BLaER1 (cell line): ENCODE data around the gene TBCE.
"Not testable (repeated sequence)": the region's sequence is repeated elsewhere in the genome, so short reads cannot be mapped to it uniquely, and the experiment has no call there.

ENCODE experiments used
- H3K27ac ChIP-seq: shearing (Covaris generic); formaldehyde crosslinking; 2 replicates; pipeline ENCODE4 v1.8.1; 2022
- H3K27me3 ChIP-seq: shearing (Covaris generic); formaldehyde crosslinking; 2 replicates; pipeline ENCODE4 v1.8.1; 2022
- H3K36me3 ChIP-seq: shearing (Covaris generic); formaldehyde crosslinking; 2 replicates; pipeline ENCODE4 v1.8.1; 2022
- H3K4me1 ChIP-seq: shearing (Covaris generic); formaldehyde crosslinking; 2 replicates; pipeline ENCODE4 v1.8.1; 2022
- H3K4me2 ChIP-seq: shearing (Covaris generic); formaldehyde crosslinking; 2 replicates; pipeline ENCODE4 v1.8.1; 2022
- H3K4me3 ChIP-seq: shearing (Covaris generic); formaldehyde crosslinking; 2 replicates; pipeline ENCODE4 v1.8.1; 2022
- H3K9ac ChIP-seq: shearing (Covaris generic); formaldehyde crosslinking; 2 replicates; pipeline ENCODE4 v1.8.1; 2022
- H3K9me3 ChIP-seq: shearing (Covaris generic); formaldehyde crosslinking; 2 replicates; pipeline ENCODE4 v1.8.1; 2022
- H4K20me1 ChIP-seq: shearing (Covaris generic); formaldehyde crosslinking; 2 replicates; pipeline ENCODE4 v1.8.1; 2022
- Cebpa-rat ChIP-seq: shearing (Covaris generic); IDR thresholded peaks from 2 replicates; pipeline ENCODE4 v1.8.1; 2022

TBCE gene

DNA sequence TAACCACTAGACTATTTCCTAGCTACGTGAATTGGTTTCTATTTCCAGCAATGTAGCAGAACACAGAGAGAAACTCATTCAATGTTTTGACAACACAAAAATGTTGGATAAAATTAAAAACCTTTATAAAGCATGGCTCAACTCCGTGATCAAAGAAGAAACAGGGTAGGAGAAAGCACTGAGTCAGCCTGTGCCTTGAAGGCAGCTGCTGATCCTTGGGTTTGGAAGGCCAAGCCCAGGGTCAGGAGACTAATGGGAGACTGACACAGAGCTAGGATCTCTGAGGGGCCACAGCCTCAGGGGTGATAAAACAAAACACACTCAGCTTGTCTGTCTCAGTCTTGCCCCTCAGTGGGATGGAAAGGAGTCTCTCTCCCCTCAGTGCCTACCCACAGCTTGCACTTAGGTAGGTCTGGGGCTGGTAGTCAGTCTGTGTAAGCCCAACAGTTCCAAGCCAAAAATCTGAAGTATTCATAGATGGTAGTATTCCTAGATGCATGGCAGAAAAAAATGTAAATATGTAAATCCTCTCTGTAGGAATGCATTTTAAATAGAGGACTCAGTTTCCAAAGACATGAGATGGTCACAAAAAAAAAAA lies 83.8 kb downstream of the TBCE start:
- Histone ChIP-seq H3K9me3 (no peaks in the 10 kb centered on the region), H3K27ac (no peak overlapping the region), H3K9ac (no peak overlapping the region), H3K36me3 (peaks cover 97% of the 10 kb centered on the region), H3K4me2 (no peak overlapping the region), H3K4me1 (no peaks in the 10 kb centered on the region), H4K20me1 (peaks cover 6% of the 10 kb centered on the region; the same call in 1 of the 2 replicates), H3K27me3 (no peaks in the 10 kb centered on the region), H3K4me3 (no peak overlapping the region)
- TF ChIP-seq Cebpa-rat: no peak

DNA sequence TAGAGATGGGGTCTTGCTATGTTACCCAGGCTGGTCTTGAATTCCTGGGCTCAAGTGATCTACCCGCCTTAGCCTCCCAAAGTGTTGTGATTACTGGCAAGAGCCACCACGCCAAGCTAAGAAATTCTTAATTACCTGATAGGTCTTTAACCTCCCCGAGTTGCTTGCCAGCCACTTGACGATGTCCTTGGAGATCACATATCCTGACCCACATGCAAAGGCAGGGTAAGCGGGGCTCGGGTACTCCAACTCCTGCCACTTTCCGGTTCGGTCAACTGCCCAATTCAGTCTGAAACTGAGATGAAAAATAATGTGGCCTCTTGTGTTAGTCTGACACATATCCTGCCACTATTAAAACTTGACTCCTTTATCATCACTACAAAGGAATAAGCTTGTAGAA lies 86.8 kb downstream of the TBCE start:
- Histone ChIP-seq H3K9me3 (no peaks in the 10 kb centered on the region), H3K4me3 (no peak overlapping the region), H3K27me3 (no peaks in the 10 kb centered on the region), H3K9ac (no peak overlapping the region), H3K27ac (no peak overlapping the region), H4K20me1 (peaks cover 6% of the 10 kb centered on the region; the same call in 1 of the 2 replicates), H3K4me2 (no peak overlapping the region), H3K4me1 (no peaks in the 10 kb centered on the region), H3K36me3 (peaks cover 81% of the 10 kb centered on the region)
- TF ChIP-seq Cebpa-rat: no peak

DNA sequence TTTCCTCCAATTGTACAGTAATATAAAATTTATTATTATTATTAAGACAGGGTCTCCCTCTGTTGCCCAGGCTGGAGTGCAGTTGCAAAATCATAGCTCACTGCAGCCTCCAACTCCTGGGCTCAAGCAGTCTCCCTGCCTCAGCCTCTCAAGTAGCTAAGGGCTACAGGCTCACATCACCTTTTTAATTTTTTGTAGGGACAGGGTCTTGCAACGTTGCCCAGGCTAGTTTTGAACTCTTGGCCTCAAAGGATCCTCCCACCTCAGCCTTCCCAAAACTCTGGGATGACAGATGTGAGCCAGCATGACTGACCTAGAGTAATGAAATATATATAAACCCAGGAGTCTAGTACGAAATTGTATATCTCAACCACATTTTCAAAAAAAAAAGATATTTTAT lies 87.9 kb downstream of the TBCE start:
- H3K9me3 ChIP-seq: no peaks in the 10 kb centered on the region
- no peaks in the 10 kb centered on the region for H3K27me3 ChIP-seq
- no peak overlapping the region for H3K9ac ChIP-seq
- no peak for TF ChIP-seq Cebpa-rat
- no peaks in the 10 kb centered on the region for H3K4me1 ChIP-seq
- peaks cover 6% of the 10 kb centered on the region; the same call in 1 of the 2 replicates for H4K20me1 ChIP-seq
- no peak overlapping the region for H3K4me2 ChIP-seq
- H3K27ac ChIP-seq: no peak overlapping the region
- H3K36me3 ChIP-seq: peaks cover 70% of the 10 kb centered on the region
- no peak overlapping the region for H3K4me3 ChIP-seq

DNA sequence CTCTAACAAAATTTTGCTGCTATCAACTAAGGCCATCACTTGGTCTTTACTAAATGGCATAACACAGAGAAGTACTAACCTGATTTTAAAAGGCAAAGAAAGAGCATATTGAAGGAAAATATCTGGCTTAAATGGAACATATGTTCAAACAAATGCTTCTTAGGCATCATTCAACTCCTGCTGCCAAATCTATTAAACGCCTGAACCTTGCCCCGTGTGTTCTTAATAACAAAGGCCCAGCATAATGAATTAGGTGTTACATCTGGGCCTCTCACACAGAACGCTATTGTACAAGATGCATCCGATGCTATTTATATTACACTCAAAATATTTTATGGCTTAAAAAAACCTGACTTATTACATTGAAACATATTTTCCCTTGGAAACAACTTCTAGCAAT lies 88.6 kb downstream of the TBCE start:
- Histone ChIP-seq H3K4me2 (no peak overlapping the region), H3K9ac (no peak overlapping the region), H3K9me3 (no peaks in the 10 kb centered on the region), H3K4me3 (no peak overlapping the region), H3K4me1 (no peaks in the 10 kb centered on the region), H3K27me3 (no peaks in the 10 kb centered on the region), H3K27ac (no peak overlapping the region), H3K36me3 (peaks cover 63% of the 10 kb centered on the region), H4K20me1 (peaks cover 4% of the 10 kb centered on the region; the same call in 1 of the 2 replicates)
- no peak for TF ChIP-seq Cebpa-rat

DNA sequence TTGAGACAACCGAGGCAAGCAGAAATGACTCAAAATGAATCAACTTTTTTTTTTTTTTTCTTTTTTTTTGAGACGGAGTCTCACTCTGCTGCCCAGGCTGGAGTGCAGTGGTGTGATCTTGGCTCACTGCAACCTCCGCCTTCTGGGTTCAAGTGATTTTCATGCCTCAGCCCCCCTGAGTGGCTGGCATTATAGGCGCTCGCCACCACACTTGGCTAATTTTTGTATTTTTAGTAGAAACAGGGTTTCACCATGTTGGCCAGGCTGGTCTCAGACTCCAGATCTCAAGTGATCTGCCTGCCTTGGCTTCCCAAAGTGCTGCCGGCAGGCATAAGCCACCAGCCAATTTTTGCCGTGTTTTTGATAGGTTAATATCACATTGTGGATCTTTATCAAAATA lies 90.6 kb downstream of the TBCE start:
- not testable (repeated sequence) for H3K9me3 ChIP-seq, H3K4me1 ChIP-seq, H3K9ac ChIP-seq, H3K27ac ChIP-seq, H3K4me2 ChIP-seq, H3K4me3 ChIP-seq, H4K20me1 ChIP-seq, H3K27me3 ChIP-seq
- peaks cover 53% of the 10 kb centered on the region for H3K36me3 ChIP-seq

DNA sequence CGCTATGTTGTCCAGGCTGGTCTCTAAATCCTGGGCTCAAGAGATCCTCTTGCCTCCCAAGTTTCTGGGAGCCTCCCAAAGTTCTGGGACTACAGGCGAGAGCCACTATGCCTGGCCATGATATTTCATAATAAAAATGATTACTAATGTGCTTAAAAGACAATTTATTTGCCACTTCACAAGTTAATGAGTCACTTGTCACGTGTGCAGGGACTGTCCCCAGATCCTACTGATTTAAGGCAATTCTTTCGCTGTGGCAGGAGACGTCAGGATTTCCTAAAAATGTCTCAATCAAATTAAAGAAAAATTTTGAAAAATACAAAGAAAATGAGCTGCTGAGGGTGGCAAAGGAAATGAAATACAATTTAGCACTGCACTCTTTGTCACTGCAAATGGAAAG lies 93.5 kb downstream of the TBCE start:
- TF ChIP-seq Cebpa-rat: no peak
- H3K9me3 ChIP-seq: peaks cover 6% of the 10 kb centered on the region; the same call in 1 of the 2 replicates
- peaks cover 47% of the 10 kb centered on the region; the same call in 1 of the 2 replicates for H3K36me3 ChIP-seq
- H3K27me3 ChIP-seq: no peaks in the 10 kb centered on the region
- no peaks in the 10 kb centered on the region for H4K20me1 ChIP-seq
- H3K4me1 ChIP-seq: no peaks in the 10 kb centered on the region
- no peak overlapping the region for H3K4me3 ChIP-seq
- H3K4me2 ChIP-seq: no peak overlapping the region
- H3K9ac ChIP-seq: no peak overlapping the region
- no peak overlapping the region for H3K27ac ChIP-seq

DNA sequence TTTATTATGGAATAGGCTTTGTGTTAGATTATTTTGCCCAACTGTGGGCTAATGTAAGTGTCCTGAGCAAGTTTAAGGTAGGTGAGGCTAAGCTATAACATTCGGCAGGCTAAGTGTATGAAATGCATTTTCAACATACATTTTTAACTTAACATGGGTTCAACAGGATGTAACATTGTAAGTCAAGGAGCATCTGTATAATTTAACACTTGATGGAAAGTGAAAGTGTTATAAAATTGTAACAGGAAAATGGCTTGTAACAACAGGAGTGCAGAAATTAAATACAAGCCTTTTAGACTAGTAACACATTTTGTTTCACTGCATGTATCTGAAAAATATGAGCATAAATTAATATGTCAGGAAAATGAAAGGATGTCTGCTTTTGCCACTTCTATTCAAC lies 94.7 kb downstream of the TBCE start:
- TF ChIP-seq Cebpa-rat: no peak
- Histone ChIP-seq H3K9me3 (peaks cover 6% of the 10 kb centered on the region; the same call in 1 of the 2 replicates), H3K9ac (no peak overlapping the region), H3K27me3 (no peaks in the 10 kb centered on the region), H3K4me3 (no peak overlapping the region), H3K4me1 (no peaks in the 10 kb centered on the region), H3K4me2 (no peak overlapping the region), H4K20me1 (no peaks in the 10 kb centered on the region), H3K36me3 (peaks cover 52% of the 10 kb centered on the region), H3K27ac (no peak overlapping the region)

DNA sequence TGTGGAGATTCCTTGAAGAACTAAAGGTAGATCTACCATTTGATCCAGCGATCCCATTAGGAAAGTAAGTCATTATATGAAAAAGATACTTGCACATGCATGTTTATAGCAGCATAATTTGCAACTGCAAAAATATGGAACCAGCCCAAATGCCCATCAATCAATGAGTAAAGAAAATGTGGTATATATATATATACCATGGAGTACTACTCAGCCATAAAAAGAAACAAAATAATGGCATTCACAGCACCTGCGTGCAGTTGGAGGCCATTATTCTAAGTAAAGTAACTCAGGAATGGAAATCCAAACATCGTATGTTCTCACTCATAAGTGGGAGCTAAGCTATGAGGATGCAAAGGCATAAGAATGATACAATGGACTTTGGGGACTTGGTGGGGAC lies 95.6 kb downstream of the TBCE start:
- peaks cover 61% of the 10 kb centered on the region for H3K36me3 ChIP-seq
- H3K9me3 ChIP-seq, H3K4me2 ChIP-seq, H3K9ac ChIP-seq, H3K4me1 ChIP-seq, H3K27me3 ChIP-seq, H3K27ac ChIP-seq, H4K20me1 ChIP-seq, H3K4me3 ChIP-seq: not testable (repeated sequence)

DNA sequence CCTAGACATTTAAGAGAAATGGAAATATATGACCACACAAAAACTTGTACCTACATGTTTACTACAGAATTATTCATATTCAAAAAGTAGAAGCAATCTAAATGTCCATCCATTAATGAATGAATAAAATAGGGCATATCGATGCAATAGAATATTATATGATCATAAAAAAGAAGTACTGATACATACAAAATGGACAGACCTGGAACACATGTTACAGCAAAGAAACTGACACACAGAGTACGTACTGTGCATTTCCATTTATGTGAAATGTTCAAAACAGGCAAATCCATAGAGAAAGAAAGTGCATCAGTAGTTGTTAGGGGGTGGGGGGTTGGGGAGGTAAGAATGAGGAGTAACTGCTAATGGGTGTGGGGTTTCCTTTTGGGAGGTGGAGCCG lies 97.8 kb downstream of the TBCE start:
- H3K9ac ChIP-seq: no peak overlapping the region
- no peak overlapping the region for H3K27ac ChIP-seq
- H3K4me1 ChIP-seq: no peaks in the 10 kb centered on the region
- H3K36me3 ChIP-seq: peaks cover 66% of the 10 kb centered on the region
- no peaks in the 10 kb centered on the region for H3K27me3 ChIP-seq
- H4K20me1 ChIP-seq: no peaks in the 10 kb centered on the region
- peaks cover 6% of the 10 kb centered on the region; the same call in 1 of the 2 replicates for H3K9me3 ChIP-seq
- H3K4me3 ChIP-seq: no peak overlapping the region
- TF ChIP-seq Cebpa-rat: no peak
- no peak overlapping the region for H3K4me2 ChIP-seq

DNA sequence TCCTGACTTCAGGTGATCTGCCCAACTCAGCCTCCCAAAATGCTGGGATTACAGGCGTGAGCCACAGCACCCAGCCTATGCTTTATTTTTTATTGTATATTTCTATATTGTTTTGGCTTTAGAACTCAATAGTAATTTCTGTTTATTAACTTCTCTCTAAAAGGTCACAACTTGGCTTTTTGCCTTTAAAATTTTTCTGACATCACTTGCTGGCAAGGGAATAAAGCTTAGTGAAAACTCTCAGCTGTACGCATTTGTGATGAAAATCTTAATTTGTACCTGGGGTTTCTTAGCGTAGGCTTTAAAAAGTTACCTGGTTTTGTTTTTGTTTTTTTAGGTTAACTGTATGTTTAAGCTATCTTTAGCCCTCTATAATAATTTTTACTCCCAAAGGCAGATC lies 100.8 kb downstream of the TBCE start:
- Histone ChIP-seq H4K20me1 (no peaks in the 10 kb centered on the region), H3K27me3 (no peaks in the 10 kb centered on the region), H3K4me2 (no peak overlapping the region), H3K36me3 (peaks cover 83% of the 10 kb centered on the region), H3K4me3 (no peak overlapping the region), H3K4me1 (no peaks in the 10 kb centered on the region), H3K9ac (no peak overlapping the region), H3K27ac (no peak overlapping the region), H3K9me3 (peaks cover 6% of the 10 kb centered on the region; the same call in 1 of the 2 replicates)
- TF ChIP-seq Cebpa-rat: no peak

DNA sequence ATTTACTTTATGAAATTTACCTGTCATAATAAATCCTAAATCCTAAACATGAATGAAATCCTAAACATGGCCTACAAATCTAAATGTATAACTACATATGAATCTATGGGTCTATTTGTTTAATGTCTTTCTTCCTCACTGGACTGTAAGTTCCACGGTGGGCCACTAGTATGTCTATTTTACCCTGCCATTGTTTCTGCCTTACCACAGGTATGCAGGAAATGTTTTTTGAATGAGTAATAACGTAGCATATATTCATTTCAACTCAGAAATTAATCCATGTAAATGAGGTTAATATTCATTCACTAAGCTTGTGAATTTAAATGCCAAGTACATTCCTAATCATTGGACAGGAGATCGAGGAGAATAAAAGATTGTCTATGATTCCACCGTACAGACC lies 101.7 kb downstream of the TBCE start:
- Histone ChIP-seq H3K4me3 (no peak overlapping the region), H4K20me1 (no peaks in the 10 kb centered on the region), H3K9me3 (peaks cover 6% of the 10 kb centered on the region; the same call in 1 of the 2 replicates), H3K27me3 (no peaks in the 10 kb centered on the region), H3K9ac (no peak overlapping the region), H3K4me2 (no peak overlapping the region), H3K4me1 (no peaks in the 10 kb centered on the region), H3K36me3 (peaks cover 86% of the 10 kb centered on the region), H3K27ac (no peak overlapping the region)
- TF ChIP-seq Cebpa-rat: no peak

DNA sequence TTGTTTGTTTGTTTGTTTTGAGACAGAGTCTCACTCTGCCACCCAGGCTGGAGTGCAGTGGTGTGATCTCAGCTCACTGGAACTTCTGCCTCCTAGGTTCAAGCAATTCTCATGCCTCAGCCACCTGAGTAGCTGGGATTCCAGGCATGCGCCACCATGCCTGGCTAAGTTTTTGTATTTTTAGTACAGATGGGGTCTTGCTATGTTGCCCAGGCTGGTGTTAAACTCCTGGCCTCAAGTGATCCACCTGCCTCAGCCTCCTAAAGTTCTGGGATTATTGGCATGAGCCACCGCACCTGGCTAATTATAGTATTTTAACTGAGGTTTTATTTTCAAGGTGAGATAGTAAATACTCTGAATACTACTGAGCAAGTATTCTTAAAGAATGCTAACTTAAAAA lies 102.7 kb downstream of the TBCE start:
- H4K20me1 ChIP-seq, H3K9ac ChIP-seq, H3K9me3 ChIP-seq, H3K4me2 ChIP-seq, H3K4me1 ChIP-seq, H3K27me3 ChIP-seq, H3K4me3 ChIP-seq, H3K27ac ChIP-seq: not testable (repeated sequence)
- peaks cover 81% of the 10 kb centered on the region for H3K36me3 ChIP-seq
